Measurements from ENCODE around the gene RETREG2.
"Not testable (repeated sequence)": the region's sequence is repeated elsewhere in the genome, so short reads cannot be mapped to it uniquely, and the experiment has no call there.

RETREG2 gene

DNA sequence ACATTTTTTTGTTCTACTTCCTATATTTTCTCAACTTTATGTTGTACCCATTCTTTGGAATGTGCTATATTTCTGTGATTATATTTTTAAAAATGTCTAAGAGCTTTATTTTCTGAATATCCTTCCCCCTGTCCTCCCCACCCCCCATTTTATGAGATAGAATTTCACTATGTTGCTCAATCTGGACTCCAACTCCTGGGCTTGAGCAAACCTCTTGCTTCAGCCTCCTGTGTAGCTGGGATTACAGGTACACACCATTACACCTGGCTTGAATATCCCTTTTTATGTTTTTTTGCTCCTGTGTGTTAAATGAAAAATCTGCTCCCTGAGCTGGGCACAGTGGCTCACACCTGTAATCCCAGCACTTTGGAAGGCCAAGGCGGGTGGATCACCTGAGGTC is 19.3 kb downstream of the RETREG2 start:
- no peak for DNase-seq (ENCODE audit: low spot score)

GRCh38 chr2:219198974-219199373 is 20.9 kb downstream of the RETREG2 start:
- DNase-seq (ENCODE audit: low spot score), result no peak

DNA sequence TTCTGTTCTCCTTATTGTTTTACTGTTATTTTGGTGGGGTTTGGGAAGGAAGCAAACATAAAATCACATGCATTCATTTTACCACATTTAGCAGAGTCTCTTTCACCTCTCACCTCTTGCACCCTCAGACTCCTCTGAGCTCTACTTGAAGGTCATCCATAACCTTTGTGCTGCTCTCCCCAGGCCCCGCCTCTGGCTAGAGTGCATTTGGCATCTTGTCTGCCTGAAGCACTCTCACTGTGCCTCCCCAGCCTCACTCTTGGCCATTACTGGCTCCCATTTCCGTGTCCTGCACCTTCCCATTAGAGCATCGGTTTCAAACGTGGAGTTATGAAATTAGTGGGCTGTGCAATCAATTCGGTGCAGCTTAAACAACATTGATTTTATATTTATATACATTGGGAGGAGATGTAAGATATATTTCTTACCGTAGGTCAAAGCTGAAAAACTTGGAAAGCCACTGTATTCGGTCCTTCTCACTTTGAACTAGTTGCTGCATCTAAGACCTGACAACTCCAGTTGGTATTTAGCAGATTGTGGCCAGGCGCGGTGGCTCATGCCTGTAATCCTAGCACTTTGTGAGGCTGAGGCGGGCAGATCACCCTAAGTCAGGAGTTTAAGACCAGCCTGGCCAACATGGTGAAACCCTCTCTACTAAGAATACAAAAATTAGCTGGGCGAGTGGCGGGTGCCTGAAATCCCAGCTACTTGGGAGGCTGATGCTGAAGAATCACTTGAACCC is 21.6 kb downstream of the RETREG2 start:
- no peak for DNase-seq (ENCODE audit: low spot score)

GRCh38 chr2:219200502-219201326 is 22.6 kb downstream of the RETREG2 start:
- DNase-seq (ENCODE audit: low spot score), result not testable (repeated sequence)

- not testable (repeated sequence) for DNase-seq (ENCODE audit: low spot score)
Measured at GRCh38 chr2:219201331-219201730, 23.3 kb downstream of the RETREG2 start.

DNA sequence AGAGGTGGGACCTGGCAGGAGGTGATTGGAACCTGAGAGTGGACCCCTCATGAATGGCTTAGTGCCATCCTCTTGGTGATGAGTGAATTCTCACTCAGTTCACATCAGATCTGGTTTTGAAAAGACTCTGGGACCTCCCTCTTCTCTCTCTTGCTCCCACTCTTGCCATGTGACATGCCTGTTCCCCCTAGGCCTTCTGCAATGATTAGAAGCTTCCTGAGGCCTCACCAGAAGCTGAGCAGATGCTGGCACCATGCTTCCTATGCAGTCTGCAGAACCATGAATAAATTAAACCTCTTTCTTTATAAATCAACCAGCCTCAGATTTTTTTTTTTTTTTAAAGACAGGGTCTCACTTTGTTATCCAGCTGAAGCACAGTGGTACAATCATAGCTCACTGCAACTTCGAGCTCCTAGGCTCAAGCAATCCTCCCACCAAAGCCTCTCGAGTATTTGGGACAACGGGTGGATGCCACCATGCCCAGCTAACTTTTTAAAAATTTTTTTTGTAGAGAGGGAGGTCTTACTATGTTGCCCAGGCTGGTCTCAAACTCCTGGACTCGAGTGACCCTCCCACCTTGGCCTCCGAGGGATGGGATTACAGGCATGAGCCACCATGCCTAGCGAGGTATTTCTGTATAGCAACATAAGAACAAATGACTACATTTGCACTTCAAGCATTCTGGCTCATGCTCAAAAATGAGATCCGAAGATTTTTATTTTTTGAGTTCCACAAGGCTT is 26.5 kb downstream of the RETREG2 start:
- DNase-seq (ENCODE audit: low spot score), result no peak

DNA sequence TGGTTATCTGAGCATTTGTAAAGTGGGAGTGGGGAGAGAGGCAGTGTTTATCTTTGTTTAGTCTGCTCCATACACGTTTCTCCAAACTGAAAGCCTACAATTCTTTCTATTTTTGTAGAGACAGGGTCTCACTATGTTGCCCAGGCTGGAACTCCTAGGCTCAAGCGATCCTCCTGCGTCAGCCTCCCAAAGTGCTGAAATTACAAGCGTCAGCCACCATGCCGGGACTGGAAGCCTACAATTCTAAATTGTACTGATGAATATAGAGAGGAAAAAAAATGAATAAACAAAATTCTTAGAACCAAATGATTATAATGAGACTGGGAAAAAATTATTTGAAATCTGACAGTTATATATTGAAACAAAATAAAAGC is 27.1 kb downstream of the RETREG2 start:
- DNase-seq (ENCODE audit: low spot score), result no peak

GRCh38 chr2:219205981-219206327 is 27.9 kb downstream of the RETREG2 start:
- no peak for DNase-seq (ENCODE audit: low spot score)

- DNase-seq (ENCODE audit: low spot score), result peak; percentile 98
Measured at GRCh38 chr2:219206328-219207133, 28.5 kb downstream of the RETREG2 start, which contains the start of gene ZFAND2B. TSS of gene ZFAND2B (plus strand) at chr2:219206782. CDS start at chr2:219206988, 206 bp downstream.

- no peak for DNase-seq (ENCODE audit: low spot score)
Measured at GRCh38 chr2:219207134-219207883, 29.2 kb downstream of the RETREG2 start.

GRCh38 chr2:219207884-219208740 is 30.0 kb downstream of the RETREG2 start:
- no peak for DNase-seq (ENCODE audit: low spot score)

GRCh38 chr2:219209236-219210195 is 31.4 kb downstream of the RETREG2 start:
- DNase-seq (ENCODE audit: low spot score), result no peak

- DNase-seq (ENCODE audit: low spot score), result no peak
Measured at GRCh38 chr2:219210196-219210885, 32.3 kb downstream of the RETREG2 start.

DNA sequence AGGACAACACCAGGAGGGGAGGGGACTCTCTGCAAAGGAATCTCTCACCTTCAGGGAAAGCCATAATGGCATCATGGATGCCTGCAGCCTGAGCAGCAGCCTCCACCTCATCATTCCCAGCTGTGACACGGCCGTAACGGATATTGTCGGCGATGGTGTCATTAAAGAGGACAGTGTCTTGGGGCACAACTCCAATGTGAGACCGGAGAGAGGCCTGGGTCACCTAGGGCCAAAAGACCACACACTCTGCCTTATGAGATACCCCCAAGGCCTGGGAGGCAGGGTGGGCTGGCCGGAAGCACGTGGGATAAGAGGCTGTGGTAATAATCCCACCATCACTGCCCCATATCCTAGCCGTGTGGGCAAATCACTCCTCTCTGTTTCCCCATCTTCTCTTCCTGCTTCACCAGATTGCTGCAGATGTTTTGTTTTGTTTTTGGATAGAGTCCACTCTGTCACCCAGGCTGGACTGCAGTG is 32.8 kb downstream of the RETREG2 start:
- DNase-seq (ENCODE audit: low spot score), result no peak

DNA sequence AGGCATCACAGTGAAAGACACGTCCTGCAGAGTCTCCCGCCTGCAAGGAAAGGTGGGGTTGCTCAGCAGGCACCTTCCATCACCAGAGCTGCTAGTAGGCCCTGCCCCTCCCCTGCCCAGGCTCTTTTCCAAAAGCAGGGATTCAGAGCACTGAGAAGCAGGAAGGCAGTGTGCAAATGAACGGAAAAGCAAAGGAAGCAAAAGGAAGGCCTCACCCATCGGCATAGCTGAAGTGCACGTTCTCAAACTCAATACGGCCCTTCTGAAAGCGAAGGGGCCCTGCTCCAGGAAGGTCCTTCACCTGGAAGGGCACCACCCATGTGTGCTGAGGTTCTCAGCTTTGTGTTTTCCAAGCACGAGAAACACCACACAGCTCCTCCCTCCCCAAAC is 34.9 kb downstream of the RETREG2 start:
- no peak for DNase-seq (ENCODE audit: low spot score)

GRCh38 chr2:219213486-219214071 is 35.5 kb downstream of the RETREG2 start:
- no peak for DNase-seq (ENCODE audit: low spot score)

- no peak for DNase-seq (ENCODE audit: low spot score)
Measured at GRCh38 chr2:219214141-219214540, 36.1 kb downstream of the RETREG2 start.

DNA sequence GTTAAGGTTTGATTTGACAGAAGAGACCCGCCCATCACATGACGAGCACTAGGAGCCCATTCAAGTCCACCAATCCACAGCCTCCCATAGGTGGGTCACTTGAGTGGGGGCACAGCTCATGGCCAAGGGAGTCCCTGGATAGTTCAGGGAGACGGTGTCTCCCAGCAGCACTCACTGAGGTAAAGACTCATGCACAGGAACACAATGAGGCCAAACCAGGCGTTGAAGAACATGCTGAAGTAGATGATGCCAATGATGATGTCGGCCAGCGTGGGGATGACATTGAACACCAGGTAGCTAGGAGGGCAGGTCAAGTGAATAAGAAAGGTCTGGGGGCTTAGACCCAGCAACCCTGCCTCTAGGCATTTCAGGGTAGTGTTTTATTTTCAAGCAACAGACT is 36.7 kb downstream of the RETREG2 start:
- no peak for DNase-seq (ENCODE audit: low spot score)

Measured in germinal center (tissue), 1 donor.